ENCODE results near the gene GPR157.
"Not testable (repeated sequence)": the region's sequence is repeated elsewhere in the genome, so short reads cannot be mapped to it uniquely, and the experiment has no call there.

Gene GPR157

GRCh38 chr1:9146156-9146555 lies 17.3 kb upstream of the GPR157 start:
- no peak for DNase-seq (ENCODE audit: low read depth)
- TF ChIP-seq CTCF (conservative IDR thresholded peaks at IDR 0.05; ENCODE audit: low read length): no peak

GRCh38 chr1:9145714-9146113 lies 16.8 kb upstream of the GPR157 start:
- TF ChIP-seq CTCF (conservative IDR thresholded peaks at IDR 0.05; ENCODE audit: low read length): no peak
- DNase-seq (ENCODE audit: low read depth): no peak
- no peak overlapping the region for H3K4me3 ChIP-seq (ENCODE audit: low read length)

More at GRCh38 chr1:9146156-9146555, 17.3 kb upstream of the GPR157 start:
- no peak overlapping the region for H3K4me3 ChIP-seq (ENCODE audit: low read length)

- DNase-seq (ENCODE audit: low read depth): peak; percentile 27
- no peak overlapping the region for H3K4me3 ChIP-seq (ENCODE audit: low read length)
- no peak for TF ChIP-seq CTCF (conservative IDR thresholded peaks at IDR 0.05; ENCODE audit: low read length)
Measured at GRCh38 chr1:9145021-9145668, 16.2 kb upstream of the GPR157 start.

GRCh38 chr1:9144494-9144893 lies 15.6 kb upstream of the GPR157 start:
- not testable (repeated sequence) for H3K4me3 ChIP-seq (ENCODE audit: low read length); DNase-seq (ENCODE audit: low read depth)

GRCh38 chr1:9143250-9143649 lies 14.3 kb upstream of the GPR157 start:
- peak; percentile 94 for DNase-seq (ENCODE audit: low read depth)
- no peak overlapping the region for H3K4me3 ChIP-seq (ENCODE audit: low read length)
- no peak for TF ChIP-seq CTCF (conservative IDR thresholded peaks at IDR 0.05; ENCODE audit: low read length)

- no peak for DNase-seq (ENCODE audit: low read depth)
- TF ChIP-seq CTCF (conservative IDR thresholded peaks at IDR 0.05; ENCODE audit: low read length): no peak
- no peak overlapping the region for H3K4me3 ChIP-seq (ENCODE audit: low read length)
Measured at GRCh38 chr1:9139930-9140329, 11.0 kb upstream of the GPR157 start.

GRCh38 chr1:9136932-9137331 lies 8.0 kb upstream of the GPR157 start:
- no peak for TF ChIP-seq CTCF (conservative IDR thresholded peaks at IDR 0.05; ENCODE audit: low read length)
- no peak overlapping the region for H3K4me3 ChIP-seq (ENCODE audit: low read length)
- DNase-seq (ENCODE audit: low read depth): no peak
